ENCODE results near the gene MALAT1. TPM values are rescaled to one million over a fixed set of nuclear protein-coding genes. Genes with fewer than 3 reads are reported as not detected.

Gene MALAT1
- total and polyA plus RNA-seq, 2 of the 13 experiments (the other 11 are each of a cell fraction or from before 2014, with no cell fraction given) = 143 to 1,237 TPM

GRCh38 chr11:65497141-65498041, 1.5 kb upstream of the MALAT1 start (continued):
- no peak; the same call in 1 of the 2 replicates for TF ChIP-seq ZNF142 (CRISPR knock-in tag; IDR thresholded peaks at IDR 0.05)
- TF ChIP-seq, protein P1, sequence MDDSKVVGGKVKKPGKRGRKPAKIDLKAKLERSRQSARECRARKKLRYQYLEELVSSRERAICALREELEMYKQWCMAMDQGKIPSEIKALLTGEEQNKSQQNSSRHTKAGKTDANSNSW (CRISPR knock-in tag; IDR thresholded peaks at IDR 0.05; ENCODE audit: borderline replicate concordance) = peak; percentile 89; the same call in 1 of the 2 replicates
- TF ChIP-seq ZNF770 (CRISPR knock-in tag; IDR thresholded peaks at IDR 0.05) = no peak
- peak; percentile 56; the same call in 1 of the 2 replicates for TF ChIP-seq ELF3 (CRISPR knock-in tag; IDR thresholded peaks at IDR 0.05)
- TF ChIP-seq AGO1 (IDR thresholded peaks at IDR 0.05; ENCODE audit: low read depth, low read length, poor library complexity, severe bottlenecking) = no peak
- no peak for TF ChIP-seq IKZF1 (IDR thresholded peaks at IDR 0.05)
- no peak for TF ChIP-seq ZNF672 (CRISPR knock-in tag; IDR thresholded peaks at IDR 0.05)
- TF ChIP-seq ZIK1 (CRISPR knock-in tag; IDR thresholded peaks at IDR 0.05; ENCODE audit: borderline replicate concordance, low read depth) = 0 out of 2 replicates have a peak, but pooled peaks have one; percentile 29
- TF ChIP-seq ZBTB38 (CRISPR knock-in tag; IDR thresholded peaks at IDR 0.05) = peak; percentile 99
- TF ChIP-seq, protein P2, sequence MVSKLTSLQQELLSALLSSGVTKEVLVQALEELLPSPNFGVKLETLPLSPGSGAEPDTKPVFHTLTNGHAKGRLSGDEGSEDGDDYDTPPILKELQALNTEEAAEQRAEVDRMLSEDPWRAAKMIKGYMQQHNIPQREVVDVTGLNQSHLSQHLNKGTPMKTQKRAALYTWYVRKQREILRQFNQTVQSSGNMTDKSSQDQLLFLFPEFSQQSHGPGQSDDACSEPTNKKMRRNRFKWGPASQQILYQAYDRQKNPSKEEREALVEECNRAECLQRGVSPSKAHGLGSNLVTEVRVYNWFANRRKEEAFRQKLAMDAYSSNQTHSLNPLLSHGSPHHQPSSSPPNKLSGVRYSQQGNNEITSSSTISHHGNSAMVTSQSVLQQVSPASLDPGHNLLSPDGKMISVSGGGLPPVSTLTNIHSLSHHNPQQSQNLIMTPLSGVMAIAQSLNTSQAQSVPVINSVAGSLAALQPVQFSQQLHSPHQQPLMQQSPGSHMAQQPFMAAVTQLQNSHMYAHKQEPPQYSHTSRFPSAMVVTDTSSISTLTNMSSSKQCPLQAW (CRISPR knock-in tag; IDR thresholded peaks at IDR 0.05) = peak; percentile 83
- TF ChIP-seq SMARCC2 (IDR thresholded peaks at IDR 0.05) = no peak
- no peak for TF ChIP-seq ZNF292 (CRISPR knock-in tag; IDR thresholded peaks at IDR 0.05; ENCODE audit: borderline replicate concordance, low read depth)
- TF ChIP-seq CCDC6 (CRISPR knock-in tag; IDR thresholded peaks at IDR 0.05) = peak; percentile 44; the same call in 1 of the 2 replicates
- TF ChIP-seq, protein P3, sequence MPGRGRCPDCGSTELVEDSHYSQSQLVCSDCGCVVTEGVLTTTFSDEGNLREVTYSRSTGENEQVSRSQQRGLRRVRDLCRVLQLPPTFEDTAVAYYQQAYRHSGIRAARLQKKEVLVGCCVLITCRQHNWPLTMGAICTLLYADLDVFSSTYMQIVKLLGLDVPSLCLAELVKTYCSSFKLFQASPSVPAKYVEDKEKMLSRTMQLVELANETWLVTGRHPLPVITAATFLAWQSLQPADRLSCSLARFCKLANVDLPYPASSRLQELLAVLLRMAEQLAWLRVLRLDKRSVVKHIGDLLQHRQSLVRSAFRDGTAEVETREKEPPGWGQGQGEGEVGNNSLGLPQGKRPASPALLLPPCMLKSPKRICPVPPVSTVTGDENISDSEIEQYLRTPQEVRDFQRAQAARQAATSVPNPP (CRISPR knock-in tag; IDR thresholded peaks at IDR 0.05) = peak; percentile 31; the same call in 1 of the 2 replicates
- TF ChIP-seq KDM6A (CRISPR knock-in tag; IDR thresholded peaks at IDR 0.05; ENCODE audit: low read depth) = no peak

Data from HepG2 (cell line).